Left ventricle myocardium superior (tissue), 1 donor: ENCODE data around the gene ST8SIA4. TPM values are rescaled to one million over a fixed set of nuclear protein-coding genes. Genes with fewer than 3 reads are reported as not detected.
"Not testable (repeated sequence)": the region's sequence is repeated elsewhere in the genome, so short reads cannot be mapped to it uniquely, and the experiment has no call there.

Experiments
- ATAC-seq: fragments of 200-7000 bp; cut with Tn5 transposase; one replicate; pipeline ENCODE4 v1.9.1; 2020; ENCODE audit warnings: mild to moderate bottlenecking, moderate library complexity
- DNase-seq: peaks from one replicate; pipeline ENCODE4 v3.0.0-alpha.2; 2020
- intact Hi-C: fragments of 100-400 bp; cut with micrococcal nuclease; formaldehyde crosslinking; loops from one replicate; pipeline ENCODE4 v1.11.0; 2022
- total RNA-seq: library from RNA; stranded (reverse); fragmentation: NEBNext Ultra II Directional; extraction: Animal tissue kit (Norgen Biotek cat#: 25700); gene quantifications from one replicate; pipeline ENCODE4 v1.2.1, GENCODE V29; 2021
- donor health status: DM: no; HTN: yes; CAD: no; lungs with severe emphysema.

ST8SIA4 gene
- total RNA-seq, 1 donor from 2014 or later: 5.4 TPM

GRCh38 chr5:100791391-100791790, 111.7 kb downstream of the ST8SIA4 start:
- intact Hi-C loops: no loop called here
- no peak for ATAC-seq
- no peak for DNase-seq

- intact Hi-C loops: no loop called here
- ATAC-seq (no peak), DNase-seq (no peak)
Measured at GRCh38 chr5:100790951-100791350, 112.1 kb downstream of the ST8SIA4 start.

- intact Hi-C loops: no loop called here
- peak; percentile 38 for ATAC-seq
- no peak for DNase-seq
Measured at GRCh38 chr5:100790170-100790665, 112.9 kb downstream of the ST8SIA4 start.

- DNase-seq (no peak), ATAC-seq (no peak)
- intact Hi-C loops: no loop called here
Measured at GRCh38 chr5:100789694-100790093, 113.4 kb downstream of the ST8SIA4 start.

GRCh38 chr5:100788417-100788816, 114.7 kb downstream of the ST8SIA4 start:
- intact Hi-C loops: no loop called here
- no peak for ATAC-seq

GRCh38 chr5:100787648-100788047, 115.4 kb downstream of the ST8SIA4 start:
- ATAC-seq: no peak
- intact Hi-C loops: no loop called here
- no peak for DNase-seq

More at GRCh38 chr5:100788417-100788816, 114.7 kb downstream of the ST8SIA4 start:
- DNase-seq: no peak

GRCh38 chr5:100785536-100785935, 117.5 kb downstream of the ST8SIA4 start:
- intact Hi-C loops, ATAC-seq, DNase-seq: not testable (repeated sequence)

GRCh38 chr5:100780376-100780870, 122.7 kb downstream of the ST8SIA4 start:
- DNase-seq (no peak), ATAC-seq (peak; percentile 52)
- intact Hi-C loops: no loop called here

GRCh38 chr5:100779669-100780375, 123.3 kb downstream of the ST8SIA4 start:
- ATAC-seq (peak; percentile 70), DNase-seq (no peak)
- intact Hi-C loops: no loop called here

- ATAC-seq: peak; percentile 48
- intact Hi-C loops: no loop called here
- no peak for DNase-seq
Measured at GRCh38 chr5:100777680-100778300, 125.3 kb downstream of the ST8SIA4 start.

GRCh38 chr5:100775533-100775855, 127.6 kb downstream of the ST8SIA4 start:
- intact Hi-C loops: no loop called here
- DNase-seq: no peak
- ATAC-seq: no peak

GRCh38 chr5:100772548-100772947, 130.5 kb downstream of the ST8SIA4 start:
- intact Hi-C loops: no loop called here
- DNase-seq (no peak), ATAC-seq (no peak)

- ATAC-seq: no peak
- intact Hi-C loops: no loop called here
- no peak for DNase-seq
Measured at GRCh38 chr5:100772006-100772405, 131.1 kb downstream of the ST8SIA4 start.

GRCh38 chr5:100771181-100771580, 131.9 kb downstream of the ST8SIA4 start:
- intact Hi-C loops: no loop called here
- DNase-seq (no peak), ATAC-seq (no peak)

GRCh38 chr5:100768221-100768620, 134.9 kb downstream of the ST8SIA4 start:
- intact Hi-C loops: no loop called here
- no peak for ATAC-seq
- DNase-seq: no peak

- DNase-seq: no peak
- intact Hi-C loops: no loop called here
- ATAC-seq: no peak
Measured at GRCh38 chr5:100762995-100763394, 140.1 kb downstream of the ST8SIA4 start.

GRCh38 chr5:100762108-100762507, 141.0 kb downstream of the ST8SIA4 start:
- DNase-seq (no peak), ATAC-seq (no peak)
- intact Hi-C loops: no loop called here

GRCh38 chr5:100761192-100761591, 141.9 kb downstream of the ST8SIA4 start:
- ATAC-seq: no peak
- intact Hi-C loops: no loop called here
- no peak for DNase-seq

GRCh38 chr5:100760688-100761087, 142.4 kb downstream of the ST8SIA4 start:
- no peak for DNase-seq
- intact Hi-C loops: no loop called here
- ATAC-seq: no peak

GRCh38 chr5:100758780-100759179, 144.3 kb downstream of the ST8SIA4 start:
- DNase-seq (no peak), ATAC-seq (no peak)
- intact Hi-C loops: no loop called here

- intact Hi-C loops: no loop called here
- ATAC-seq (no peak), DNase-seq (no peak)
Measured at GRCh38 chr5:100758306-100758705, 144.8 kb downstream of the ST8SIA4 start.
